Stimulated activated CD4-positive, alpha-beta T cell treated with anti-CD3 and anti-CD28 coated beads, Interleukin-4, amount 100 ng/mL, for 24 hours (primary cell): ENCODE results near the gene FAM135A.
"Not testable (repeated sequence)": the region's sequence is repeated elsewhere in the genome, so short reads cannot be mapped to it uniquely, and the experiment has no call there.

Experiments
- DNase-seq: peaks from one replicate; pipeline ENCODE4 v3.0.0-alpha.2; 2020

FAM135A gene

GRCh38 chr6:70396796-70397729, 16.2 kb upstream of the FAM135A start:
- no peak for DNase-seq

- no peak for DNase-seq
Observed at GRCh38 chr6:70398783-70399728, 14.3 kb upstream of the FAM135A start.

- DNase-seq: no peak
Observed at GRCh38 chr6:70404658-70405057, 8.7 kb upstream of the FAM135A start.

- DNase-seq: no peak
Observed at GRCh38 chr6:70409216-70409615, 4.1 kb upstream of the FAM135A start.

- no peak for DNase-seq
Observed at GRCh38 chr6:70411542-70412251, 1.6 kb upstream of the FAM135A start.

DNA sequence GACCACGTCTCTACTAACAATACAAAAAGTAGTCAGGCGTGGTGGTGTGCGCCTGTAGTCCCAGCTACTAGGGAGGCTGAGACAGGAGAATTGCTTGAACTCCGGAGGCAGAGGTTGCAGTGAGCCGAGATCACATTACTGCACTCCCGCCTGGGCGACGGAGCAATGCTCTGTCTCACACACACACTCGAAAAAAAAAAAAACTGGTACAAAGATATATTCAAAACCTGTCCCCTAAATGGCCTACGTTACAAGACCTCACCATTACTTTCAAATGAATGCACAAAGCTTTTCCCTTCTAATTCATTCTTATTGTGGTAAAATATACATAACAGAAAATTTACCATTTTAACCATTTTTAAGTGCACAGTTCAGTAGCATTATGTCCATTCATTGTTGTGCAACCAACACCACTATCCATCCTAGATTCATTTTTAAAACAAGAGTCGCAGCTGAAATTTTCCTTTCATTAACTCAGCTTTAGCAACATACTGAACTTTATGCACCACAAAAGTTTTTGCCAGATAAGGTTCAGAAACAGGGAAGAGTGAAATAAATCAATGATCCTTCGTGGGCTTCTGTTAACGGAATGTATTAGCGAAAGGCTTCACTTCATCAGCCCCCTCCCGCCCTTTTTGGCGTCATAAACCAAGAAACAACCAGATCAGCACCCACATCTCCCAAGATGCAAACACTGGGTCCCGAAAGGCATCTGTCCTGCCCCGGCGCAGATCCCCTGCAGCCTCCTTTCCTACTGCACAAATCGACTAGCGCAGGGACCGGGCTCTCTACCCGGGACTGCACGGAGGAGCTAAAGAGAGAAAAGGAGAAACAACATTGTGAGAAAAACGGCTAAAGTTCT, 825 bp upstream of the FAM135A start:
- DNase-seq: no peak

- peak; percentile 16 for DNase-seq
Observed at GRCh38 chr6:70413992-70414494, 735 bp downstream of the FAM135A start.

GRCh38 chr6:70414813-70415212, 1.5 kb downstream of the FAM135A start:
- DNase-seq: no peak

DNA sequence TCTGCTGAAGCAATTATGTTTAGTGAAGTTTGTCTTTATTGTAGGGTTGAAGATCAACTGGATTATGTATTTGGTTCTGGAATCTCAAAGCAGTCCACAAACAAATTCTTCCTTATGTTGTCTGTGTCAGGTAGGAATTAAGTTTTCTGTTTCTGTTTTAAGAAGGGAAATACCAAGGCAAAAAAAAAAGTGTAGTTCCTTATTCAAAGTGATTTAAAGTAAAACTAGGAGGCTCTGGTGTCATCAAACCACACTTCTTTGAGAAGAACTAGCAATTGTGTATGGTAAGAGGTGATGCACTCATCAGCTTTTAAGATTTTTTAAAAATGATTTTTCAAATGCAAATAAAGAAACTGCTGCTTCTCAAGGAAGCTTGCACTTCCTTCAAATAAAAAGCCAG, 1.9 kb downstream of the FAM135A start:
- no peak for DNase-seq

- no peak for DNase-seq
Observed at GRCh38 chr6:70415660-70416059, 2.4 kb downstream of the FAM135A start.

DNA sequence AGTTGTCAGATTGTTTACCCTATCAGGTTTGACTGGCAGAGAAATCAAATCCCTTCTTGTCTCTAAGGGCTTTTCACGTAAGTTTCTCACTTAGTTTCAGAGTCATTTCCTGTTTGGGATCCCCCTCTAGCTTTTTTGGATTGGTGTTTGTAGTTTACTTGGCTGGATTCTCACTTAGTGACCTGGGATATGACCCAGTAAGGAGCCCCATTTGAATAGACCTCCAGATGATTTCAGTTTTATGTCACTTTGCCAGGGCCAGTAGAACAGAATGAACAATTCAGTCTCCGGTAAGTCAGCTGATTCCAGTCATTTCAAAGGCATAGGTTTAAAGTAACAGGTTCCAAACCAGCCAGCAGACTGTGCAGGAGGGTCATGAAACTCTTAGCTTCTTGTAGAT, 8.2 kb downstream of the FAM135A start:
- no peak for DNase-seq

- DNase-seq: no peak
Observed at GRCh38 chr6:70423189-70424134, 10.2 kb downstream of the FAM135A start.

DNA sequence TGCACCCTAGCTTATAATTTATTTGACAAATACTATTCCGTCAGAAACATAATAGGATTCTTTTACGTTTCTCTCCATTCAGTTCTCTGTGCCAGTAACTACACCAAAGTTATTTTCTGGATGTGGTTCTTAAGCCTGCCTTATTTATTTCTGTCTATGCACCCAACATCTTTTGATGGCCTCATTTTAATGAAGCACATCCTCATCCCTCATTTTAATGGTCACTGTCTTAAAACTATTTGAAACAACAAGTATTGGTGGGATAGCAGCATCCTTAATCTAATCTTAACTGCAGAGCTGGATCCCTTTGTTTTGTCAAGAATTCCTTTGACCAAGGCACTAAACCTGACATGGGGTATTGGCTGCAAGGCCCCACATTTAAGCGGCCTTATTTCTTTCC, 11.0 kb downstream of the FAM135A start:
- no peak for DNase-seq

DNA sequence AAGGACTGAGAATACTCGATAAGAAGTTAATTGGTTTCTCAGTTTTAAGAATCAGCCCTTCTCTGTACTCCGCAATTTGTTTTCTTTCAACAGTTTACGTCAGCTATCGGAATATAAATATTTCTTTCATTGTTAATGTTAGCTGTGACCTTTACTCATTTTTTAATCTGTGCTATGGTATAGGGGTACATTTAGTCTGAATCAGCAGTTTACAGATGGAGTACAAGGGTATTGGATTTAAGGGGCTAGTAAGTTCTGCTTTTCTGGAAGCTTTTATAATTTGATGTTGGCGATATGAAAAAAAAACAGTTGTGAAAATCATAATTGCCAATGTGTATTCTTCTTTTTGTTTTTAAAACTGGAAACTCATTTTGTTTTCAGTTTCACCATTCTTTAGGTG, 23.0 kb downstream of the FAM135A start:
- DNase-seq: no peak

DNA sequence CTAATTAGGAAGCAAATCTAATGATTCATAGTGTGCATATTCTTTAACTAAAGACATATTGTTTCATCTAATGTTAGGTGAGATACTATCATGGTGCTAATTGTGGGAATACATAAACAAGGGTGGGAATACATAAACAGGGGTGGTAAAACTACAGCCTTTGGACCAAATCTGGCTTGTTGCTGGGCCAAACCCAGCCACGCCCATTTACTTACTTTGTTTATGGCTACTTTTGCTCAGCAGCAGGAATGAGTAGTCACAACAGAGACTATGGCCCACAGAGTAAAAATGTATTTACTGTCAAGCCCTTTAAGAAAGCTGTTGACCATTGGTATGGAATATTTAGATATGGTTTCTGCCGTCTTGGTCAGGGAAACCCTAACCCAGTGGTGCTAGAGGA, 31.7 kb downstream of the FAM135A start:
- no peak for DNase-seq

DNA sequence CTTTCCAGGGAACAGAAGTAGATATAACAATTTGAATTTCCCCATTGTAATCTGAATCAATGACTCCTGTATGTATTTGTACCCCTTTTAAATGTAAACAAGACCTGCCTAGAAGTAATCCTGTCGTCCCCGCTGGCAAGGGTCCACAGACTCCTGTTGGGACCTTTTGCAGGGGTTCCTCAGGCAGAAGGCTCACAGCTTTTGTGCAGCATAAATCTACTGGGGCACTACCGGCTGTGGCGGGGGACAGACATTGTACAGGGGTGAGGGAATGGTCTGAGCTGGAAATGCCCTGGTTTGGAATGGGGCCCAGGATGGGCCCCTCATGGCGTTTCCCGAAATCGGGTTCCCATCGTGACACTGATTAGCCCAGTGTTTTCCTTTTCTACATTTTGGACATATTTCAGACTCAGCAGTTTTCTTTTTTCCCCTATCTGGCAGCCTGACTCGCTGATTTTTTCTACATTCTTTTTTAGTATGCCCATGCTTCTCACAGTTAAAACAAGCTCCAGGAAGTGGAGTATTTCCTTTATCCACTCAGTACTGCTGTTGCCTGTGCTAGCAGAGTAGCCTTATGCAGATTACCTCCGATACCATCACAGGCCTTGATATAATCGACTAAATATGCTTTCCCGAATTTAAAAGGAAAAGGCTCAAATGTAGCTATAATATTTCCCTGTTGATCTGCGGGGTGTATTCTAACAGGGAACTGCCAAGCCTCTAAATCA, 34.2 kb downstream of the FAM135A start:
- DNase-seq: not testable (repeated sequence)

DNA sequence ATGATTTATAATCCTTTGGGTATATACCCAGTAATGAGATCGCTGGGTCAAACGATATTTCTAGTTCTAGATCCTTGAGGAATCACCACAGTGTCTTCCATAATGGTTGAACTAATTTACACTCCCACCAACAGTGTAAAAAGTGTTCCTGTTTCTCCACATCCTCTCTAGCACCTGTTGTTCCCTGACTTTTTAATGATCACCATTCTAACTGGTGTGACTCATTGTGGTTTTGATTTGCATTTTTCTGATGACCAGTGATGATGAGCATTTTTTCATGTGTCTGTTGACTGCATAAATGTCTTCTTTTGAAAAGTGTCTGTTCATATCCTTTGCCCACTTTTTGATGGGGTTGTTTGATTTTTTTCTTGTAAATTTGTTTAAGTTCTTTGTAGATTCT, 40.6 kb downstream of the FAM135A start:
- not testable (repeated sequence) for DNase-seq

- no peak for DNase-seq
Observed at GRCh38 chr6:70456735-70457134, 43.4 kb downstream of the FAM135A start.

GRCh38 chr6:70459235-70459634, 45.9 kb downstream of the FAM135A start:
- DNase-seq: no peak

GRCh38 chr6:70459699-70460098, 46.4 kb downstream of the FAM135A start:
- not testable (repeated sequence) for DNase-seq
